ENCODE data around the gene CCL26. TPM values are rescaled to one million over a fixed set of nuclear protein-coding genes. Genes with fewer than 3 reads are reported as not detected.

CCL26 gene
- total and polyA plus RNA-seq, 2 experiments from 2014 or later: 3.0 to 18.4 TPM

DNA sequence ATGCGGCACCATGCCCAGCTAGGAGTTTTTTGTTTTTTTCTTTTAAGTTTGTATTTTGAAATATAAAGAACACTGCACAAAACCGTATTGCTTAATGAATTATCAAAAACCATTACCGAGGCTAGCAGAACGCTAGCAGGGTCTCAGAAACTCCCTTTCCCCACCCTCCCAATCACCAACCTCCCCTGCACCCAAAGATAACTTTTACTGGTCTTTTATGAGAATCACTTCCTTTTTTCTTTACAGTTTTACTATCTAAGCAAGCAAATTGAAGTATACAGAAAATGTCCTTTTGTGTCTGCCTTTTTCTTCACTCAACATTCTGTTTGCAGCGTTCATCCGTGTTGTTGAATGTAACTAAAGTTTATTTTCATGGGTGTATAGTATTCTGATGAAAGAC is 46.7 kb downstream of the CCL26 start (continued):
- TF ChIP-seq EZH2 (IDR thresholded peaks at IDR 0.05; ENCODE audit: low read depth, unreplicated experiment): no peak
- TF ChIP-seq ZNF331 (CRISPR knock-in tag; IDR thresholded peaks at IDR 0.05; ENCODE audit: low read depth): no peak

DNA sequence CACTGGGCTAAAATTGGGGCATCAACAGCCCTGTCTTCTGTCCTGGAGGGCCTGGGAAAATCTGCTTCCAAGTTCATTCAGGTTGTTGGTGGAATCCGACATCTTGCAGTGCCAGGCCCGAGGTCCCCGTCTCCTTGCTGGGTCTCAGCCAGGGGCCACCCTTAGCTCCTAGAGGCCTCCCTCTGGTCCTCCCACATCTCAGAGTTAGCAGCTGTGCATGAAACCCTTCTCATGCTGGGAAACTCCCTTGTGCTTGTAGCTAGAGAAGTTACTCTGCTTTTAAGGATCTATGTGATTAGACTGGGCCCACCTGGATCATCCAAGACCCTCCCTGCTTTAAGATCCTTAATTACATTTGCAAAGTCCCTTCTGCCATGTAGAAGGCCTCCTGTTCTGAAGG is 48.6 kb downstream of the CCL26 start:
- Mint-ChIP-seq H3K36me3 (ENCODE audit: low read depth) (no peaks in the 10 kb centered on the region), H3K27ac (no peak overlapping the region), H3K9me3 (no peaks in the 10 kb centered on the region), H3K4me3 (no peak overlapping the region), H3K27me3 (ENCODE audit: insufficient read depth, low read depth, poor library complexity) (peaks cover 1% of the 10 kb centered on the region), H3K4me1 (peaks cover 7% of the 10 kb centered on the region; the same call in 2 of the 3 replicates)
- Histone ChIP-seq H3K27me3 (ENCODE audit: insufficient read depth) (no peaks in the 10 kb centered on the region), H2AFZ (no peak overlapping the region), H3K4me1 (ENCODE audit: insufficient read depth) (peaks cover 8% of the 10 kb centered on the region), H3K9me2 (ENCODE audit: insufficient read depth) (no peaks in the 10 kb centered on the region), H3K79me2 (replicated peaks; ENCODE audit: insufficient read depth) (no peaks in the 10 kb centered on the region), H3F3A (replicated peaks; ENCODE audit: low read depth) (no peaks in the 10 kb centered on the region), H3K27ac (ENCODE audit: low read depth) (no peak overlapping the region), H3K4me2 (no peak overlapping the region), H3K4me3 (no peak overlapping the region), H4K20me1 (replicated peaks; ENCODE audit: insufficient read depth) (no peaks in the 10 kb centered on the region; the same call in 1 of the 2 replicates), H3K36me3 (ENCODE audit: insufficient read depth) (no peaks in the 10 kb centered on the region)
- DNase-seq (ENCODE audit: low spot score) (no peak), ATAC-seq (no peak)
- TF ChIP-seq CTCF (conservative IDR thresholded peaks at IDR 0.05; ENCODE audit: low read depth in 2 of 2) (no peak), EZH2phosphoT487 (IDR thresholded peaks at IDR 0.05; ENCODE audit: unreplicated experiment) (no peak), ZNF331 (CRISPR knock-in tag; IDR thresholded peaks at IDR 0.05; ENCODE audit: low read depth) (no peak), STAT1 (IDR thresholded peaks at IDR 0.05; ENCODE audit: unreplicated experiment) (no peak), CREB1 (CRISPR knock-in tag; IDR thresholded peaks at IDR 0.05; ENCODE audit: low read depth) (no peak), POLR2AphosphoS5 (IDR thresholded peaks at IDR 0.05; ENCODE audit: low read depth) (no peak), NANOG (IDR thresholded peaks at IDR 0.05; ENCODE audit: borderline replicate concordance) (no peak), JUNB (IDR thresholded peaks at IDR 0.05; ENCODE audit: unreplicated experiment) (no peak), EZH2 (IDR thresholded peaks at IDR 0.05; ENCODE audit: low read depth, unreplicated experiment) (no peak), ZNF114 (CRISPR knock-in tag; IDR thresholded peaks at IDR 0.05) (no peak)
- TF ChIP-seq, protein P1, sequence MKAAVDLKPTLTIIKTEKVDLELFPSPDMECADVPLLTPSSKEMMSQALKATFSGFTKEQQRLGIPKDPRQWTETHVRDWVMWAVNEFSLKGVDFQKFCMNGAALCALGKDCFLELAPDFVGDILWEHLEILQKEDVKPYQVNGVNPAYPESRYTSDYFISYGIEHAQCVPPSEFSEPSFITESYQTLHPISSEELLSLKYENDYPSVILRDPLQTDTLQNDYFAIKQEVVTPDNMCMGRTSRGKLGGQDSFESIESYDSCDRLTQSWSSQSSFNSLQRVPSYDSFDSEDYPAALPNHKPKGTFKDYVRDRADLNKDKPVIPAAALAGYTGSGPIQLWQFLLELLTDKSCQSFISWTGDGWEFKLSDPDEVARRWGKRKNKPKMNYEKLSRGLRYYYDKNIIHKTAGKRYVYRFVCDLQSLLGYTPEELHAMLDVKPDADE (IDR thresholded peaks at IDR 0.05): no peak
- TF ChIP-seq, protein P2, sequence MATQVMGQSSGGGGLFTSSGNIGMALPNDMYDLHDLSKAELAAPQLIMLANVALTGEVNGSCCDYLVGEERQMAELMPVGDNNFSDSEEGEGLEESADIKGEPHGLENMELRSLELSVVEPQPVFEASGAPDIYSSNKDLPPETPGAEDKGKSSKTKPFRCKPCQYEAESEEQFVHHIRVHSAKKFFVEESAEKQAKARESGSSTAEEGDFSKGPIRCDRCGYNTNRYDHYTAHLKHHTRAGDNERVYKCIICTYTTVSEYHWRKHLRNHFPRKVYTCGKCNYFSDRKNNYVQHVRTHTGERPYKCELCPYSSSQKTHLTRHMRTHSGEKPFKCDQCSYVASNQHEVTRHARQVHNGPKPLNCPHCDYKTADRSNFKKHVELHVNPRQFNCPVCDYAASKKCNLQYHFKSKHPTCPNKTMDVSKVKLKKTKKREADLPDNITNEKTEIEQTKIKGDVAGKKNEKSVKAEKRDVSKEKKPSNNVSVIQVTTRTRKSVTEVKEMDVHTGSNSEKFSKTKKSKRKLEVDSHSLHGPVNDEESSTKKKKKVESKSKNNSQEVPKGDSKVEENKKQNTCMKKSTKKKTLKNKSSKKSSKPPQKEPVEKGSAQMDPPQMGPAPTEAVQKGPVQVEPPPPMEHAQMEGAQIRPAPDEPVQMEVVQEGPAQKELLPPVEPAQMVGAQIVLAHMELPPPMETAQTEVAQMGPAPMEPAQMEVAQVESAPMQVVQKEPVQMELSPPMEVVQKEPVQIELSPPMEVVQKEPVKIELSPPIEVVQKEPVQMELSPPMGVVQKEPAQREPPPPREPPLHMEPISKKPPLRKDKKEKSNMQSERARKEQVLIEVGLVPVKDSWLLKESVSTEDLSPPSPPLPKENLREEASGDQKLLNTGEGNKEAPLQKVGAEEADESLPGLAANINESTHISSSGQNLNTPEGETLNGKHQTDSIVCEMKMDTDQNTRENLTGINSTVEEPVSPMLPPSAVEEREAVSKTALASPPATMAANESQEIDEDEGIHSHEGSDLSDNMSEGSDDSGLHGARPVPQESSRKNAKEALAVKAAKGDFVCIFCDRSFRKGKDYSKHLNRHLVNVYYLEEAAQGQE (IDR thresholded peaks at IDR 0.05; ENCODE audit: unreplicated experiment): no peak
- TF ChIP-seq, protein P3, sequence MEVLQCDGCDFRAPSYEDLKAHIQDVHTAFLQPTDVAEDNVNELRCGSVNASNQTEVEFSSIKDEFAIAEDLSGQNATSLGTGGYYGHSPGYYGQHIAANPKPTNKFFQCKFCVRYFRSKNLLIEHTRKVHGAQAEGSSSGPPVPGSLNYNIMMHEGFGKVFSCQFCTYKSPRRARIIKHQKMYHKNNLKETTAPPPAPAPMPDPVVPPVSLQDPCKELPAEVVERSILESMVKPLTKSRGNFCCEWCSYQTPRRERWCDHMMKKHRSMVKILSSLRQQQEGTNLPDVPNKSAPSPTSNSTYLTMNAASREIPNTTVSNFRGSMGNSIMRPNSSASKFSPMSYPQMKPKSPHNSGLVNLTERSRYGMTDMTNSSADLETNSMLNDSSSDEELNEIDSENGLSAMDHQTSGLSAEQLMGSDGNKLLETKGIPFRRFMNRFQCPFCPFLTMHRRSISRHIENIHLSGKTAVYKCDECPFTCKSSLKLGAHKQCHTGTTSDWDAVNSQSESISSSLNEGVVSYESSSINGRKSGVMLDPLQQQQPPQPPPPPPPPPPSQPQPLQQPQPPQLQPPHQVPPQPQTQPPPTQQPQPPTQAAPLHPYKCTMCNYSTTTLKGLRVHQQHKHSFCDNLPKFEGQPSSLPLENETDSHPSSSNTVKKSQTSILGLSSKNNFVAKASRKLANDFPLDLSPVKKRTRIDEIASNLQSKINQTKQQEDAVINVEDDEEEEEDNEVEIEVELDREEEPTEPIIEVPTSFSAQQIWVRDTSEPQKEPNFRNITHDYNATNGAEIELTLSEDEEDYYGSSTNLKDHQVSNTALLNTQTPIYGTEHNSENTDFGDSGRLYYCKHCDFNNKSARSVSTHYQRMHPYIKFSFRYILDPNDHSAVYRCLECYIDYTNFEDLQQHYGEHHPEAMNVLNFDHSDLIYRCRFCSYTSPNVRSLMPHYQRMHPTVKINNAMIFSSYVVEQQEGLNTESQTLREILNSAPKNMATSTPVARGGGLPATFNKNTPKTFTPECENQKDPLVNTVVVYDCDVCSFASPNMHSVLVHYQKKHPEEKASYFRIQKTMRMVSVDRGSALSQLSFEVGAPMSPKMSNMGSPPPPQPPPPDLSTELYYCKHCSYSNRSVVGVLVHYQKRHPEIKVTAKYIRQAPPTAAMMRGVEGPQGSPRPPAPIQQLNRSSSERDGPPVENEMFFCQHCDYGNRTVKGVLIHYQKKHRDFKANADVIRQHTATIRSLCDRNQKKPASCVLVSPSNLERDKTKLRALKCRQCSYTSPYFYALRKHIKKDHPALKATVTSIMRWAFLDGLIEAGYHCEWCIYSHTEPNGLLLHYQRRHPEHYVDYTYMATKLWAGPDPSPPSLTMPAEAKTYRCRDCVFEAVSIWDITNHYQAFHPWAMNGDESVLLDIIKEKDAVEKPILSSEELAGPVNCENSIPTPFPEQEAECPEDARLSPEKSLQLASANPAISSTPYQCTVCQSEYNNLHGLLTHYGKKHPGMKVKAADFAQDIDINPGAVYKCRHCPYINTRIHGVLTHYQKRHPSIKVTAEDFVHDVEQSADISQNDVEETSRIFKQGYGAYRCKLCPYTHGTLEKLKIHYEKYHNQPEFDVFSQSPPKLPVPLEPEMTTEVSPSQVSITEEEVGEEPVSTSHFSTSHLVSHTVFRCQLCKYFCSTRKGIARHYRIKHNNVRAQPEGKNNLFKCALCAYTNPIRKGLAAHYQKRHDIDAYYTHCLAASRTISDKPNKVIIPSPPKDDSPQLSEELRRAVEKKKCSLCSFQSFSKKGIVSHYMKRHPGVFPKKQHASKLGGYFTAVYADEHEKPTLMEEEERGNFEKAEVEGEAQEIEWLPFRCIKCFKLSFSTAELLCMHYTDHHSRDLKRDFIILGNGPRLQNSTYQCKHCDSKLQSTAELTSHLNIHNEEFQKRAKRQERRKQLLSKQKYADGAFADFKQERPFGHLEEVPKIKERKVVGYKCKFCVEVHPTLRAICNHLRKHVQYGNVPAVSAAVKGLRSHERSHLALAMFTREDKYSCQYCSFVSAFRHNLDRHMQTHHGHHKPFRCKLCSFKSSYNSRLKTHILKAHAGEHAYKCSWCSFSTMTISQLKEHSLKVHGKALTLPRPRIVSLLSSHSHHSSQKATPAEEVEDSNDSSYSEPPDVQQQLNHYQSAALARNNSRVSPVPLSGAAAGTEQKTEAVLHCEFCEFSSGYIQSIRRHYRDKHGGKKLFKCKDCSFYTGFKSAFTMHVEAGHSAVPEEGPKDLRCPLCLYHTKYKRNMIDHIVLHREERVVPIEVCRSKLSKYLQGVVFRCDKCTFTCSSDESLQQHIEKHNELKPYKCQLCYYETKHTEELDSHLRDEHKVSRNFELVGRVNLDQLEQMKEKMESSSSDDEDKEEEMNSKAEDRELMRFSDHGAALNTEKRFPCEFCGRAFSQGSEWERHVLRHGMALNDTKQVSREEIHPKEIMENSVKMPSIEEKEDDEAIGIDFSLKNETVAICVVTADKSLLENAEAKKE (CRISPR knock-in tag; IDR thresholded peaks at IDR 0.05): no peak

All from GM23338 (cell line).